ENCODE measurements around the gene BTAF1. TPM values are rescaled to one million over a fixed set of nuclear protein-coding genes. Genes with fewer than 3 reads are reported as not detected.

BTAF1 gene
- 100 to 1,000 TPM in 1 of 5 donors, 10 to 100 TPM in 4; 30.9 to 146 (median 36.1) TPM for total RNA-seq
- polyA plus RNA-seq = 1 to 10 TPM; 2.3 to 9.0 (median 2.7) TPM
- long read RNA-seq, donor 1 = 0 reads
- long read RNA-seq, donor 2 = 0 reads
- long read RNA-seq, donor 3 = 0 reads
- long read RNA-seq, donor 4 = 0 reads
- long read RNA-seq, donor 5 = 0 reads
- long read RNA-seq, donor 6, partial matches to known transcripts = 40 of 40 reads
- long read RNA-seq, donor 6, other reads (novel, unspliced or antisense) = 0 of 40 reads
- long read RNA-seq, donor 7 = 0 reads
- long read RNA-seq, donor 8 = 0 reads
- long read RNA-seq, donor 9 = 0 reads
- long read RNA-seq, donor 10 = 0 reads

DNA sequence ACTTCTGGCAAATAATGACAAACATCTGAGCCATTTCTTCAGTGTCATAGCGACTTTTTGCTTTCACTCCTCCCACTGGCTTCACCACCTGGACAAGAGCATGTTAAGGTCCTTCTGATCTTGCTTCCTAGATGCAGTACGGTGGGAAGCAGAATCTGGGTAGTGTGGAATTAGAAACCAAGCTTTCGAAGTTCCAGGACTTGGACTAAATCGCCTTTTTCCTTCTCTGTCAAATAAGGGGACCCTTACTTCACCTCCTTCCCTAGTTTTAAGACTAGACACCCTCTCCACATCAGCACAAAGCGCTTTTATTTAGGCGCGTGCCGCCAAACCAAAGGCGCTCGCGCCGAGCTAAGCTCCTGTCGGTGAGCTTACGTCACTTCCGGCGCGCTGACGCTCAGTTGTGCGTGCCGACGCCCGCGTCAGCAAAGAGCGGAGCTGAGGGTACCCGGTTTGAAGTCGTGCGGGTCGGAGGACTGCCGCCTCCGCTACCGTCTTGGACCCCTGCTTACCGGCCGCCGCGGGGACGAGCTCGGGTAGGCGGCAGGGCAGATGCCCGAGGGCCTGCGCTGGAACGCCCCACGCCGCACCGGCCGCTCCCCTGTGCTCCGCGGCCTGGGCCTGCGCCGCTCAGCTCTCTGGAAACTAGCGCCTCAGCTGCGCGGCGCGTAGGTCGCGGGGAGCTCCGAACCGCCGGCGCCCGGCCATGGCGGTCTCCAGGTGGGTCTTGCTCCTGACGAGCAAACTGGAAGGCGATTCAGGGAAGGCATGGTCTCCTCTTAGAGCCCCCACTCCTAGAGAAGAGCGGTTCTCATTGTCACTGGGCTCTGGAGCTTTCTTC, at the start of gene BTAF1:
Gene BTAF1 (plus strand): TSS at position 400 of the 841 bp plus-strand sequence. CDS start 307 bp downstream, at position 707.
- TF ChIP-seq EP300 (IDR thresholded peaks at IDR 0.05) (no peak), POLR2A (IDR thresholded peaks at IDR 0.05) (peak in 2 of 4 donors; percentile 85 to 86), POLR2AphosphoS5 (IDR thresholded peaks at IDR 0.05) (peak; percentile 96 to 99 (median 98))
- TF ChIP-seq, protein P1, sequence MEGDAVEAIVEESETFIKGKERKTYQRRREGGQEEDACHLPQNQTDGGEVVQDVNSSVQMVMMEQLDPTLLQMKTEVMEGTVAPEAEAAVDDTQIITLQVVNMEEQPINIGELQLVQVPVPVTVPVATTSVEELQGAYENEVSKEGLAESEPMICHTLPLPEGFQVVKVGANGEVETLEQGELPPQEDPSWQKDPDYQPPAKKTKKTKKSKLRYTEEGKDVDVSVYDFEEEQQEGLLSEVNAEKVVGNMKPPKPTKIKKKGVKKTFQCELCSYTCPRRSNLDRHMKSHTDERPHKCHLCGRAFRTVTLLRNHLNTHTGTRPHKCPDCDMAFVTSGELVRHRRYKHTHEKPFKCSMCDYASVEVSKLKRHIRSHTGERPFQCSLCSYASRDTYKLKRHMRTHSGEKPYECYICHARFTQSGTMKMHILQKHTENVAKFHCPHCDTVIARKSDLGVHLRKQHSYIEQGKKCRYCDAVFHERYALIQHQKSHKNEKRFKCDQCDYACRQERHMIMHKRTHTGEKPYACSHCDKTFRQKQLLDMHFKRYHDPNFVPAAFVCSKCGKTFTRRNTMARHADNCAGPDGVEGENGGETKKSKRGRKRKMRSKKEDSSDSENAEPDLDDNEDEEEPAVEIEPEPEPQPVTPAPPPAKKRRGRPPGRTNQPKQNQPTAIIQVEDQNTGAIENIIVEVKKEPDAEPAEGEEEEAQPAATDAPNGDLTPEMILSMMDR (IDR thresholded peaks at IDR 0.05) = peak in 1 of 7 experiments; percentile 7
- Histone ChIP-seq H3K36me3 (no peaks in the 10 kb centered on the region), H3K4me1 (peaks cover 12 to 50% (median 36%) of the 10 kb centered on the region in 4 donors), H3K9me3 (peaks cover 0 to 12% (median 5%) of the 10 kb centered on the region in 4 donors), H3K27me3 (peaks cover 0 to 7% (median 0%) of the 10 kb centered on the region in 3 donors), H3K27ac (peak within 1 kb of the TSS; percentile 95 to 99 (median 98)), H3K4me3 (peak within 1 kb of the TSS; percentile 58 to 96 (median 82))
- intact Hi-C loops (cut with DNase I; ENCODE audit: low total_unique reads) = no loop called here
- peak; percentile 94 to 99 for DNase-seq
- 0% methylated on average over 52 to 65 of the region's 65 CpGs for WGBS, 5 donors

DNA sequence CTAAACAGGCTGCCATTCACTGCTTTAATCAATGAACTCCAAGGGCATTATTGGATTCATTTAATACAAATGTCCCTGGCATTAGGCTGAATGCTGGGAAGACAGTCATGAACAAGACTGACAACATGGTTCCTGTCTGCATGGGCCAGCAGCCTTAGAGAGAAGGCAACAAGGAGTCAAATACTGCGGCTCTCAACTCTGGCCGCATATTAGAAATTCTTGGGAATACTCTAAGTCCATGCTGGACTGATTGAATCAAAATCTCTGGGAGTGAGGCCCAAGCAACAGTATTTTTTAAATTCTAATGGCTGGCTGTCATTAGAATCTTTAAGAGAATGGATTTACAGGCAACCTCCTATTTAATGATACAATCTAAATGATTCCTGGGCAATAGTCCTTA, 48.4 kb upstream of the BTAF1 start:
- Histone ChIP-seq H3K27me3 (no peaks in the 10 kb centered on the region), H3K36me3 (no peaks in the 10 kb centered on the region), H3K4me1 (peaks cover 0 to 7% (median 5%) of the 10 kb centered on the region in 4 donors), H3K4me3 (no peak overlapping the region), H3K9me3 (no peaks in the 10 kb centered on the region), H3K27ac (no peak overlapping the region)
- 92 to 99% (median 95%) methylated on average over 2 of the region's 2 CpGs for WGBS, 5 donors
- no peak for DNase-seq
- TF ChIP-seq EP300 (IDR thresholded peaks at IDR 0.05) (no peak), POLR2A (IDR thresholded peaks at IDR 0.05) (no peak), POLR2AphosphoS5 (IDR thresholded peaks at IDR 0.05) (no peak)
- TF ChIP-seq, protein P1 (IDR thresholded peaks at IDR 0.05) = no peak
- intact Hi-C loops (cut with DNase I; ENCODE audit: low total_unique reads) = no loop called here

DNA sequence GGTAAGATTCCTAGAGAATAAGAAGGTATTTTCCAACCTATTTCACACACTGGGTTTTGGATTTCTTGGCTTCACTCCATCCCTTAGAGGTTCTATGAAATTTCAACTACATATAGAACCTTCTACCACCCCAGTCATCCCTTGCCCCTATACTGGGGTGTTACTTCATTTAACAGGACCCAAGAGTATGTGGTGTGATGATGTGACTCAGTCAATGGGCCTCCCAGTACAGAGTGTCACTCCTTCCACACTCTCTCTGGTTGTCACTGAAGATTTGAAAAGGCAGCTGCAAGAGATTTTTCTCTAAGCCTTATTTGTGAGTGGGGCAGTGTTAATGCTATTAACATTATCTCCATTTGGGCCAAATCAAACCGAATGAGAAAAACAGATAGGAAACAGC, 47.8 kb upstream of the BTAF1 start:
- no peak for DNase-seq
- Histone ChIP-seq H3K36me3 (no peaks in the 10 kb centered on the region), H3K9me3 (no peaks in the 10 kb centered on the region), H3K27me3 (no peaks in the 10 kb centered on the region), H3K4me3 (no peak overlapping the region), H3K27ac (no peak overlapping the region), H3K4me1 (peaks cover 0 to 12% (median 7%) of the 10 kb centered on the region in 4 donors)
- TF ChIP-seq, protein P1 (IDR thresholded peaks at IDR 0.05) = no peak
- TF ChIP-seq POLR2AphosphoS5 (IDR thresholded peaks at IDR 0.05) (no peak), EP300 (IDR thresholded peaks at IDR 0.05) (no peak), POLR2A (IDR thresholded peaks at IDR 0.05) (no peak)
- intact Hi-C loops (cut with DNase I; ENCODE audit: low total_unique reads) = no loop called here
- whole genome bisulfite sequencing, 5 donors = 85 to 96% (median 92%) methylated on average over 1 of the region's 1 CpG

DNA sequence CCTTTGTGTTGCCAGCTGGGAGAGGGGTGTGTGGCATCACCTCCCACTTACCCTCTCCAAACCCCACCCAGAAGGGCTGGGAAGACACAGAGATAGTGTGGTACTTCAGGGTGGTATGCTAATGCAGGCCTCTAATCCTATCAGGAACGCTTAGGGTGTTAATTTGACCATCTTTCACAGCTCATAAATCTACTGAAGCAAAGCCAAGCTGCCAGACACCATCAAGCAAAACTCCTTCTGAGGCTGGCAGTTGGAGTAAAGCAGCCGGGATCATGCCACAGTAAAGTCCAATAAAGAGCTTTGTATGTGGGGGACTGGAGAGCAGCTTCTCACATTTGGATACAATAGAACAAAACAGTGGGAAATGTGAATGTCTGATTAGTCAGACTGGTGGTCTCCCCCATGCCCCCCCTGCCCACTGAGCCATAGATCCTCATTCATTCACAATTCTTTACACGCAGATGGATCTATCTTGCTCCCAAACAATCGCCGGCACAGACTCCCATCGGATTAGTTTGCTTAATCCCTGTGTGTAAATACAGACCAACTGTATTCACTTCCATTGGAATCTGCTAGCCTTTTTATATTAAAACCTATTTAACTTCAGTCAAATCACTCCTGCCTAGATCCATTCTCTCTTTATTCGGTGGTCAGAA, 43.9 kb upstream of the BTAF1 start:
- intact Hi-C loops (cut with DNase I; ENCODE audit: low total_unique reads) = no loop called here
- 19 to 31% (median 26%) methylated on average over 7 of the region's 7 CpGs for WGBS, 5 donors
- H3K36me3 ChIP-seq = no peaks in the 10 kb centered on the region

More for the DNA sequence above, 43.9 kb upstream of the BTAF1 start:
- H3K4me3 ChIP-seq = no peak overlapping the region
- no peak for DNase-seq
- no peak overlapping the region for H3K27ac ChIP-seq
- no peaks in the 10 kb centered on the region for H3K27me3 ChIP-seq
- peaks cover 5 to 29% (median 15%) of the 10 kb centered on the region in 4 donors for H3K4me1 ChIP-seq
- no peaks in the 10 kb centered on the region for H3K9me3 ChIP-seq
- TF ChIP-seq, protein P1 (IDR thresholded peaks at IDR 0.05) = no peak
- TF ChIP-seq POLR2A (IDR thresholded peaks at IDR 0.05) = no peak
- TF ChIP-seq POLR2AphosphoS5 (IDR thresholded peaks at IDR 0.05) = no peak
- no peak for TF ChIP-seq EP300 (IDR thresholded peaks at IDR 0.05)

Measured in stomach (tissue), 19 donors.